HCT116 (cell line): ENCODE results near the gene KLHL22. TPM values are rescaled to one million over a fixed set of nuclear protein-coding genes. Genes with fewer than 3 reads are reported as not detected.

Experiments
- ATAC-seq: fragments of 200-7000 bp; cut with Tn5 transposase; 2 replicates; pipeline ENCODE4 v1.9.1; 2020; ENCODE audit warnings: mild to moderate bottlenecking, moderate library complexity
- BruUV-seq: library from RNA; stranded (reverse); fragments of 400-500 nt; replicated peaks from 2 replicates; lab custom pipeline; 2021; lab: Mats Ljungman, UMichigan
- CTCF ChIA-PET: fragments of 300-600 bp; sonication (Branson Sonifier 250); formaldehyde crosslinking; loops from one replicate; lab custom pipeline; 2021; ENCODE audit warnings: antibody characterized with exemption; lab: Charles Lee
- POLR2A ChIA-PET: fragments of 300-600, 350-600 bp; sonication (Branson Sonifier 250); formaldehyde crosslinking; loops from one replicate; lab custom pipeline; 2021; ENCODE audit warnings: antibody characterized with exemption; lab: Charles Lee
- RAD21 ChIA-PET, 2 experiments: fragments of 300-600 bp; sonication (Branson Sonifier 250); formaldehyde crosslinking; loops; one replicate each; lab custom pipeline; 2023; ENCODE audit warnings: low total read pairs in 2 of 2; ENCODE audit not compliant: uncharacterized antibody in 2 of 2, unreplicated experiment in 2 of 2, low non-redundant PET in 1 of 2; lab: Charles Lee
- DNase-seq: peaks from one replicate; pipeline ENCODE4 v3.0.0-alpha.2; 2010; ENCODE audit warnings: low read depth, low spot score
- H2AFZ ChIP-seq: fragments of 200-600 bp; shearing (Covaris generic), sonication (generic); 2 replicates; pipeline ENCODE4 v1.6.1; 2017; ENCODE audit warnings: low read depth, mixed run types, mixed read lengths, antibody characterized with exemption, low read length; ENCODE audit not compliant: poor library complexity, severe bottlenecking
- H3K27ac ChIP-seq: 2 replicates; pipeline ENCODE4 v1.5.1; 2012; ENCODE audit warnings: low read depth, low read length
- H3K27me3 ChIP-seq: fragments of 200-600 bp; sonication (generic); 2 replicates; pipeline ENCODE4 v1.6.1; 2016; ENCODE audit warnings: mixed run types, low read length, mixed read lengths; ENCODE audit not compliant: insufficient read depth
- H3K36me3 ChIP-seq, 2 experiments: fragments of 200-500 bp in 1 of 2; fragments of 200-600 bp in 1 of 2; sonication (Bioruptor generic) in 1 of 2; sonication (generic) in 1 of 2; 2 replicates each; pipeline versions ENCODE4 v1.5.1 to v1.6.1; 2014 to 2016; ENCODE audit warnings: low read length in 2 of 2, inconsistent platforms in 1 of 2, mixed read lengths in 1 of 2, mixed run types in 1 of 2; ENCODE audit not compliant: insufficient read depth in 2 of 2, control insufficient read depth in 1 of 2
- H3K4me1 ChIP-seq, 2 experiments: fragments of 200-600 bp in 1 of 2; sonication (generic) in 1 of 2; 2 replicates each; pipeline versions ENCODE4 v1.5.1 to v1.6.1; 2012 to 2017; ENCODE audit warnings: low read length in 2 of 2, inconsistent platforms in 1 of 2, mild to moderate bottlenecking in 1 of 2, mixed read lengths in 1 of 2, mixed run types in 1 of 2, moderate library complexity in 1 of 2; ENCODE audit not compliant: insufficient read depth in 2 of 2, control insufficient read depth in 1 of 2
- H3K4me2 ChIP-seq: fragments of 200-600 bp; sonication (generic); 2 replicates; pipeline ENCODE4 v1.6.1; 2017; ENCODE audit warnings: mixed run types, low read length, mixed read lengths
- H3K4me3 ChIP-seq, 2 experiments: fragments of 200-600 bp in 1 of 2; sonication (generic) in 1 of 2; replicated peaks in 1 of 2; 2 replicates each; pipeline ENCODE4 v1.5.1; 2011 to 2016; ENCODE audit warnings: low read length in 2 of 2, control low read depth in 1 of 2, low read depth in 1 of 2, mild to moderate bottlenecking in 1 of 2, mixed read lengths in 1 of 2, mixed run types in 1 of 2
- H3K79me2 ChIP-seq: fragments of 200-600 bp; sonication (generic); 2 replicates; pipeline ENCODE4 v1.6.1; 2017; ENCODE audit warnings: mild to moderate bottlenecking, mixed run types, low read length, moderate library complexity, mixed read lengths; ENCODE audit not compliant: insufficient read depth
- H3K9ac ChIP-seq: fragments of 200-600 bp; sonication (generic); 2 replicates; pipeline ENCODE4 v1.6.1; 2016; ENCODE audit warnings: low read length, mixed read lengths
- H3K9me2 ChIP-seq: fragments of 200-600 bp; sonication (generic), shearing (Covaris generic); 2 replicates; pipeline ENCODE4 v1.6.1; 2017; ENCODE audit warnings: mixed run types, mild to moderate bottlenecking, moderate library complexity; ENCODE audit not compliant: insufficient read depth
- H3K9me3 ChIP-seq, 2 experiments: fragments of 200-500 bp in 1 of 2; fragments of 200-600 bp in 1 of 2; sonication (Bioruptor generic) in 1 of 2; sonication (generic) in 1 of 2; 2 replicates each; pipeline ENCODE4 v1.6.1; 2014 to 2017; ENCODE audit warnings: low read length in 2 of 2, mixed read lengths in 2 of 2, inconsistent platforms in 1 of 2, low read depth in 1 of 2, mild to moderate bottlenecking in 1 of 2, mixed run types in 1 of 2, moderate library complexity in 1 of 2; ENCODE audit not compliant: control insufficient read depth in 1 of 2, insufficient read depth in 1 of 2
- H4K20me1 ChIP-seq: fragments of 200-600 bp; sonication (generic), shearing (Covaris generic); 2 replicates; pipeline ENCODE4 v1.6.1; 2017; ENCODE audit warnings: mixed run types, mild to moderate bottlenecking, moderate library complexity; ENCODE audit not compliant: insufficient read depth
- ATF3 ChIP-seq: IDR thresholded peaks from 2 replicates; pipeline ENCODE4 v1.6.1; 2012
- EZH2phosphoT487 ChIP-seq: fragments of 200-600 bp; IDR thresholded peaks from 2 replicates; pipeline ENCODE4 v1.6.1; 2018; ENCODE audit warnings: antibody characterized with exemption, borderline replicate concordance
- JUND ChIP-seq: IDR thresholded peaks from 2 replicates; pipeline ENCODE4 v1.6.1; 2012
- POLR2AphosphoS5 ChIP-seq: IDR thresholded peaks from 2 replicates; pipeline ENCODE4 v1.6.1; 2011; ENCODE audit warnings: mild to moderate bottlenecking, low read depth, low read length, moderate library complexity
- REST ChIP-seq: IDR thresholded peaks from 2 replicates; pipeline ENCODE4 v1.6.1; 2012; ENCODE audit warnings: low read depth
- intact Hi-C: fragments of 100-400 bp; cut with micrococcal nuclease; formaldehyde crosslinking; loops from 2 replicates; pipeline ENCODE4 v1.10.0; 2022
- total RNA-seq: library from RNA; stranded (reverse); gene quantifications from one replicate; pipeline ENCODE4 v1.2.1, GENCODE V29; 2021; ENCODE audit not compliant: unreplicated experiment
- TF ChIP-seq, protein P1 (sequence below): IDR thresholded peaks from 2 replicates; pipeline ENCODE4 v1.6.1; 2011; ENCODE audit warnings: mild to moderate bottlenecking, low read length, moderate library complexity; ENCODE audit not compliant: insufficient replicate concordance; ENCODE audit errors: extremely low read depth

Gene KLHL22
- total RNA-seq, 1 experiment from 2014 or later, result 16.4 TPM

GRCh38 chr22:20436768-20437612, 58.6 kb downstream of the KLHL22 start:
- Histone ChIP-seq H3K9ac (no peak overlapping the region), H3K9me3 (no peaks in the 10 kb centered on the region), H3K4me1 (no peaks in the 10 kb centered on the region), H2AFZ (no peak overlapping the region), H3K27me3 (no peaks in the 10 kb centered on the region), H4K20me1 (no peaks in the 10 kb centered on the region)
- ATAC-seq, result no peak
- no peak for DNase-seq
- intact Hi-C loops, result no loop called here
- POLR2A ChIA-PET, result no interaction called here
- TF ChIP-seq, protein P1, sequence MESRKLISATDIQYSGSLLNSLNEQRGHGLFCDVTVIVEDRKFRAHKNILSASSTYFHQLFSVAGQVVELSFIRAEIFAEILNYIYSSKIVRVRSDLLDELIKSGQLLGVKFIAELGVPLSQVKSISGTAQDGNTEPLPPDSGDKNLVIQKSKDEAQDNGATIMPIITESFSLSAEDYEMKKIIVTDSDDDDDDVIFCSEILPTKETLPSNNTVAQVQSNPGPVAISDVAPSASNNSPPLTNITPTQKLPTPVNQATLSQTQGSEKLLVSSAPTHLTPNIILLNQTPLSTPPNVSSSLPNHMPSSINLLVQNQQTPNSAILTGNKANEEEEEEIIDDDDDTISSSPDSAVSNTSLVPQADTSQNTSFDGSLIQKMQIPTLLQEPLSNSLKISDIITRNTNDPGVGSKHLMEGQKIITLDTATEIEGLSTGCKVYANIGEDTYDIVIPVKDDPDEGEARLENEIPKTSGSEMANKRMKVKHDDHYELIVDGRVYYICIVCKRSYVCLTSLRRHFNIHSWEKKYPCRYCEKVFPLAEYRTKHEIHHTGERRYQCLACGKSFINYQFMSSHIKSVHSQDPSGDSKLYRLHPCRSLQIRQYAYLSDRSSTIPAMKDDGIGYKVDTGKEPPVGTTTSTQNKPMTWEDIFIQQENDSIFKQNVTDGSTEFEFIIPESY, result no peak
- TF ChIP-seq JUND, result no peak
- TF ChIP-seq POLR2AphosphoS5, result no peak
- TF ChIP-seq REST, result no peak
- TF ChIP-seq EZH2phosphoT487, result no peak
- no peak for TF ChIP-seq ATF3
- TF ChIP-seq, all 23 proteins: peak for 0
- ChIA-PET RAD21 (no interaction called here), CTCF (no interaction called here)
- H3K9me2 ChIP-seq, result no peaks in the 10 kb centered on the region
- no peaks in the 10 kb centered on the region for H3K36me3 ChIP-seq
- H3K79me2 ChIP-seq, result no peaks in the 10 kb centered on the region
- no peak overlapping the region for H3K4me2 ChIP-seq
- BruUV-seq, result no TSS peak
- H3K4me3 ChIP-seq, result no peak overlapping the region
- H3K27ac ChIP-seq, result no peak overlapping the region
